AG08395 (cell line): Measurements from ENCODE around the gene CPEB1.

ENCODE experiments used
- DNase-seq: peaks from one replicate; pipeline ENCODE4 v3.0.0; 2012; ENCODE audit warnings: mixed read lengths, low spot score

CPEB1 gene

GRCh38 chr15:82647045-82647834 is at the start of gene CPEB1:
CPEB1 (minus strand) TSS chr15:82647363; CDS start chr15:82628459, 18,904 bp downstream.
- DNase-seq = peak; percentile 60

GRCh38 chr15:82692171-82692570 is 45.0 kb upstream of the CPEB1 start:
- no peak for DNase-seq

- no peak for DNase-seq
Measured at GRCh38 chr15:82689147-82689546, 42.0 kb upstream of the CPEB1 start.

GRCh38 chr15:82688691-82689090 is 41.5 kb upstream of the CPEB1 start:
- no peak for DNase-seq

- DNase-seq = no peak
Measured at GRCh38 chr15:82681371-82681770, 34.2 kb upstream of the CPEB1 start.

GRCh38 chr15:82680200-82681102 is 33.3 kb upstream of the CPEB1 start:
- no peak for DNase-seq

- DNase-seq = no peak
Measured at GRCh38 chr15:82679626-82680199, 32.5 kb upstream of the CPEB1 start.

GRCh38 chr15:82677720-82678323 is 30.7 kb upstream of the CPEB1 start:
- no peak for DNase-seq

GRCh38 chr15:82674873-82675272 is 27.7 kb upstream of the CPEB1 start:
- no peak for DNase-seq

- DNase-seq = no peak
Measured at GRCh38 chr15:82670699-82671098, 23.5 kb upstream of the CPEB1 start.

- DNase-seq = no peak
Measured at GRCh38 chr15:82666606-82667005, 19.4 kb upstream of the CPEB1 start.

GRCh38 chr15:82664021-82664420 is 16.9 kb upstream of the CPEB1 start:
- DNase-seq = no peak

- DNase-seq = peak; percentile 66
Measured at GRCh38 chr15:82663186-82663600, 16.0 kb upstream of the CPEB1 start.

- no peak for DNase-seq
Measured at GRCh38 chr15:82662641-82663040, 15.5 kb upstream of the CPEB1 start.

- no peak for DNase-seq
Measured at GRCh38 chr15:82660378-82660777, 13.2 kb upstream of the CPEB1 start.

GRCh38 chr15:82656641-82657266 is 9.6 kb upstream of the CPEB1 start:
- no peak for DNase-seq

- no peak for DNase-seq
Measured at GRCh38 chr15:82655606-82656005, 8.4 kb upstream of the CPEB1 start.

- no peak for DNase-seq
Measured at GRCh38 chr15:82653483-82654168, 6.5 kb upstream of the CPEB1 start.

- no peak for DNase-seq
Measured at GRCh38 chr15:82651708-82652107, 4.5 kb upstream of the CPEB1 start.

- DNase-seq = no peak
Measured at GRCh38 chr15:82650046-82650670, 3.0 kb upstream of the CPEB1 start.
